ENCODE results near the gene TRRAP.

Gene TRRAP

DNA sequence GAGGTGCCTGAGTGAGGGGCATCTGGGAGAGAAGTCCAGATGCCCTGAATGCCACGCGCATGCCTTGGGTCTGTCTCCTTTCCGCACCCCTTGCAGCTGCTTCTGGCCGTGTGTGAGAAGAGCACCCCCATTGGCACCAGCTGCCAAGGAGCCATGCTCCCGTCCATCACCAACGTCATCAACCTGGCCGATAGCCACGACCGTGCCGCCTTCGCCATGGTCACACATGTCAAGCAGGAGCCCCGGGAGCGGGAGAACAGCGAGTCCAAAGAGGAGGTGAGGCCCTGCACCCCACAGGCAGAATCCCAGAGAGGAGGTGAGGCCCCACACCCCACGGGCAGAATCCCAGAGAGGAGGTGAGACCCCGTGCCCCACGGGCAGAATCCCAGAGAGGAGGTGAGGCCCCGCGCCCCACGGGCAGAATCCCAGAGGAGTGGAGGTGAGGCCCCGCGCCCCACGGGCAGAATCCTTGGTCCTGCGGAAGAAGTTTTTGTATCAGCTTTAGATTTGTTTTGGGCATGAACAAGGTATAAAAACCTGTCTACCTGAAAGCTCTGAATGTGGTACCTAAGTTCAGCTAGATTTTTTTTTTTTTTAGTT, 91.8 kb downstream of the TRRAP start:
- ChIA-PET POLR2A (interaction anchor here (0.7 kb wide), 1 partner anchor 184 kb away, joined by 3 read pairs; no protein-coding TSS in a partner anchor), CTCF (interaction anchor here (0.7 kb wide), 1 partner anchor 67 kb away, joined by 3 read pairs; no protein-coding TSS in a partner anchor)
- Histone ChIP-seq H3K36me3 (ENCODE audit: control insufficient read depth in 2 of 2, insufficient read depth in 1 of 2, low read length in 2 of 2) (peaks cover 43 to 98% of the 10 kb centered on the region in 2 experiments), H3K4me1 (ENCODE audit: control insufficient read depth, insufficient read depth, low read length) (no peaks in the 10 kb centered on the region), H3K27ac (ENCODE audit: extremely low read depth, low read depth, low read length) (no peak overlapping the region), H3K4me3 (ENCODE audit: low read depth, low read length) (no peak overlapping the region), H3K9me3 (ENCODE audit: control insufficient read depth, insufficient read depth, low read depth, low read length) (no peaks in the 10 kb centered on the region)
- TF ChIP-seq FEZF1 (tag by site-specific recombination; IDR thresholded peaks at IDR 0.05) (no peak), WT1 (tag by site-specific recombination; IDR thresholded peaks at IDR 0.05) (no peak), ZBTB48 (tag by site-specific recombination; IDR thresholded peaks at IDR 0.05) (no peak), ZNF24 (tag by site-specific recombination; IDR thresholded peaks at IDR 0.05) (no peak), ZNF23 (tag by site-specific recombination; IDR thresholded peaks at IDR 0.05; ENCODE audit: borderline replicate concordance) (no peak)

DNA sequence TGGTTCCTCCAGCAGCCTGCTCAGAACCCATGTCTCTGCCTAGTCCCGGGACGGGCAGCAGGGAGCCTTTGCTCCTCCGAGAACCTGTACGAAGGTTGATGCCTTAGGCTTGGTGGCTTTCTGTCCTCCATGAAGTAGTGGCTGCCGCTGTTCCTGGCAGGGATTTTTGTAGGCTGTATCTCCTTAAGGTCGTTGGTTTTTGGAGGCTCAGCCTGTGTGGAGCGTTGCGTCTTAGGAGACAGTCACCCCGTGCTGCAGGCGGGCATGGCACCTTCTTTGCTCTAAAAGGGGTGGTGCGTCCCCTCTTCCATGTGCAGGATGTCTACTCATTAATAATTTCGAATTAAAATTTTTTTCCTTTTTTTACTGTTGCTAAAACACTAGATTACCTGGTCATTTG, 92.5 kb downstream of the TRRAP start:
- Histone ChIP-seq H3K36me3 (ENCODE audit: control insufficient read depth in 2 of 2, insufficient read depth in 1 of 2, low read length in 2 of 2) (peaks cover 43 to 98% of the 10 kb centered on the region in 2 experiments), H3K9me3 (ENCODE audit: control insufficient read depth, insufficient read depth, low read depth, low read length) (no peaks in the 10 kb centered on the region), H3K27ac (ENCODE audit: extremely low read depth, low read depth, low read length) (no peak overlapping the region), H3K4me3 (ENCODE audit: low read depth, low read length) (no peak overlapping the region), H3K4me1 (ENCODE audit: control insufficient read depth, insufficient read depth, low read length) (no peaks in the 10 kb centered on the region)
- TF ChIP-seq, protein P1, sequence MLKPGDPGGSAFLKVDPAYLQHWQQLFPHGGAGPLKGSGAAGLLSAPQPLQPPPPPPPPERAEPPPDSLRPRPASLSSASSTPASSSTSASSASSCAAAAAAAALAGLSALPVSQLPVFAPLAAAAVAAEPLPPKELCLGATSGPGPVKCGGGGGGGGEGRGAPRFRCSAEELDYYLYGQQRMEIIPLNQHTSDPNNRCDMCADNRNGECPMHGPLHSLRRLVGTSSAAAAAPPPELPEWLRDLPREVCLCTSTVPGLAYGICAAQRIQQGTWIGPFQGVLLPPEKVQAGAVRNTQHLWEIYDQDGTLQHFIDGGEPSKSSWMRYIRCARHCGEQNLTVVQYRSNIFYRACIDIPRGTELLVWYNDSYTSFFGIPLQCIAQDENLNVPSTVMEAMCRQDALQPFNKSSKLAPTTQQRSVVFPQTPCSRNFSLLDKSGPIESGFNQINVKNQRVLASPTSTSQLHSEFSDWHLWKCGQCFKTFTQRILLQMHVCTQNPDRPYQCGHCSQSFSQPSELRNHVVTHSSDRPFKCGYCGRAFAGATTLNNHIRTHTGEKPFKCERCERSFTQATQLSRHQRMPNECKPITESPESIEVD (tag by site-specific recombination; IDR thresholded peaks at IDR 0.05), result no peak
- TF ChIP-seq ZNF76 (tag by site-specific recombination; IDR thresholded peaks at IDR 0.05; ENCODE audit: borderline replicate concordance, low read depth), result no peak
- no peak for TF ChIP-seq ZNF433 (tag by site-specific recombination; IDR thresholded peaks at IDR 0.05; ENCODE audit: low read depth)
- no peak for TF ChIP-seq OSR2 (tag by site-specific recombination; IDR thresholded peaks at IDR 0.05)
- TF ChIP-seq ZNF114 (tag by site-specific recombination; IDR thresholded peaks at IDR 0.05), result no peak
- TF ChIP-seq ZNF112 (tag by site-specific recombination; IDR thresholded peaks at IDR 0.05), result no peak
- ChIA-PET CTCF (no interaction called here), POLR2A (no interaction called here)

DNA sequence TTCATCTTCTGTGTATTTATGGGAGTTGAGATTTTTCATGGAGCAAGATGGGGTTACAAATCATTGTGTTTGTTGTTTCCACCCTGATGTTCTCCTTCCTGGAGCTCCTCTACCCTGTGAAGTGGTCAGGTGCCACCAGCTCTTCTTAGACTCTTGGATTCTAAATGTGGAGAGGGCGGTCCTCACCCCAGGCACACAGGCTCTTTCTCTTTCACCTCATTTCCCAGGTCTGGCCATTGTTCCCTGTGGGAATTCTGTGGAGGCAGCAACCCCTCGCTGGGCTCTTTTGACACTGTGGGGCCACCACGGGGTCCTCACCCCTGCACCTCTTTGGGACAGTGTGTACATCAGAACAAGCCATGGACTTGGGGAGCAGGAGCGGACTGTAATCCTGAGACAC, 95.9 kb downstream of the TRRAP start:
- no peaks in the 10 kb centered on the region for H3K9me3 ChIP-seq (ENCODE audit: control insufficient read depth, insufficient read depth, low read depth, low read length)
- H3K4me1 ChIP-seq (ENCODE audit: control insufficient read depth, insufficient read depth, low read length), result no peaks in the 10 kb centered on the region
- TF ChIP-seq, protein P1 (tag by site-specific recombination; IDR thresholded peaks at IDR 0.05), result no peak
- TF ChIP-seq, protein P2, sequence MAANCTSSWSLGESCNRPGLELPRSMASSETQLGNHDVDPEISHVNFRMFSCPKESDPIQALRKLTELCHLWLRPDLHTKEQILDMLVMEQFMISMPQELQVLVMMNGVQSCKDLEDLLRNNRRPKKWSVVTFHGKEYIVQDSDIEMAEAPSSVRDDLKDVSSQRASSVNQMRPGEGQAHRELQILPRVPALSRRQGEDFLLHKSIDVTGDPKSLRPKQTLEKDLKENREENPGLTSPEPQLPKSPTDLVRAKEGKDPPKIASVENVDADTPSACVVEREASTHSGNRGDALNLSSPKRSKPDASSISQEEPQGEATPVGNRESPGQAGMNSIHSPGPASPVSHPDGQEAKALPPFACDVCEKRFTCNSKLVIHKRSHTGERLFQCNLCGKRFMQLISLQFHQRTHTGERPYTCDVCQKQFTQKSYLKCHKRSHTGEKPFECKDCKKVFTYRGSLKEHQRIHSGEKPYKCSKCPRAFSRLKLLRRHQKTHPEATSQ (tag by site-specific recombination; IDR thresholded peaks at IDR 0.05), result no peak
- no peak for TF ChIP-seq ZBTB8A (tag by site-specific recombination; IDR thresholded peaks at IDR 0.05)
- TF ChIP-seq ZNF600 (tag by site-specific recombination; IDR thresholded peaks at IDR 0.05), result no peak
- TF ChIP-seq MEIS1 (CRISPR knock-in tag; IDR thresholded peaks at IDR 0.05; ENCODE audit: borderline replicate concordance), result no peak
- no peak overlapping the region for H3K4me3 ChIP-seq (ENCODE audit: low read depth, low read length)
- peaks cover 42 to 98% of the 10 kb centered on the region in 2 experiments for H3K36me3 ChIP-seq (ENCODE audit: control insufficient read depth in 2 of 2, insufficient read depth in 1 of 2, low read length in 2 of 2)
- H3K27ac ChIP-seq (ENCODE audit: extremely low read depth, low read depth, low read length), result no peak overlapping the region
- ChIA-PET POLR2A (no interaction called here), CTCF (no interaction called here)

Measured in HEK293 (cell line).